GM12892 (cell line): ENCODE results near the gene NTN1.

Source experiments
- POLR2A ChIP-seq: IDR thresholded peaks from 2 replicates; pipeline ENCODE4 v1.6.1; 2011; ENCODE audit warnings: low read depth, low read length, control low read depth
- TAF1 ChIP-seq: IDR thresholded peaks from 2 replicates; pipeline ENCODE4 v1.6.1; 2011; ENCODE audit warnings: low read depth, mild to moderate bottlenecking, control low read depth, low read length, borderline replicate concordance

DNA sequence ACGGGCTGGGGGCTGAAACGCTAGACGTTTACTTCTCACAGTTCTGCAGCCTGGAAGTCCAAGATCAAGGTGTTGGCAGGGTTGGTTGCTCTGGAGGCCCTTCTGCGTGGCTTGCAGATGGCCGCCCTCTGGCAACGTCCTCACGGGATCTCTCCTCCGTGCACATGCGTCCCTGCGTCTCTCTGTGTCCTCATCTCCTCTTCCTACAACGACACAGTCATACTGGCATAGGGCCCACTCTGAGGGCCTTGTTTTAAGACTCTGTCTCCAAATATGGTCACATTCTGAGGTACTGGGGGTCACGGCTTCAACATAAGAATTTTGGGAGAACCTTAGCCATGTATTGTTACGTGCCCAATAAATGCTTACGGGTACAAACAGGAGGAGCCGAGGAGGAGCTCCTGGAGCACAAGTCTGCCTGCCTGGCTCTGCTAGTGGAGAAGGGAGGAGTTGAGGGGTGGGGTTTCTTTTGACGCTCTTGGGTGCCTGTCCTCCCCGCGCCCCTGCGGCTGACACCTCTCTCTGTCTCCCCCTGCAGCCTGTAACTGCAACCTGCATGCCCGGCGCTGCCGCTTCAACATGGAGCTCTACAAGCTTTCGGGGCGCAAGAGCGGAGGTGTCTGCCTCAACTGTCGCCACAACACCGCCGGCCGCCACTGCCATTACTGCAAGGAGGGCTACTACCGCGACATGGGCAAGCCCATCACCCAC is 141.1 kb downstream of the NTN1 start:
- TF ChIP-seq POLR2A (no peak), TAF1 (no peak)
